ENCODE data around the gene RASGRF2.

GRCh38 chr5:81162501-81162900 is 202.3 kb downstream of the RASGRF2 start:
- TF ChIP-seq CTCF (conservative IDR thresholded peaks at IDR 0.05; ENCODE audit: low read depth, low read length) (no peak), EZH2 (IDR thresholded peaks at IDR 0.05; ENCODE audit: borderline replicate concordance, low read depth, low read length, poor library complexity, severe bottlenecking) (no peak)

All from A673 (cell line).